NCI-H748 (cell line): Measurements from ENCODE around the gene SMIM22.

Source experiments
- DNase-seq: peaks from one replicate; lab custom pipeline; 2025; ENCODE audit not compliant: unreplicated experiment; lab: John Stamatoyannopoulos, UW

SMIM22 gene

GRCh38 chr16:4795828-4796572, 831 bp downstream of the SMIM22 start:
- no peak for DNase-seq

DNA sequence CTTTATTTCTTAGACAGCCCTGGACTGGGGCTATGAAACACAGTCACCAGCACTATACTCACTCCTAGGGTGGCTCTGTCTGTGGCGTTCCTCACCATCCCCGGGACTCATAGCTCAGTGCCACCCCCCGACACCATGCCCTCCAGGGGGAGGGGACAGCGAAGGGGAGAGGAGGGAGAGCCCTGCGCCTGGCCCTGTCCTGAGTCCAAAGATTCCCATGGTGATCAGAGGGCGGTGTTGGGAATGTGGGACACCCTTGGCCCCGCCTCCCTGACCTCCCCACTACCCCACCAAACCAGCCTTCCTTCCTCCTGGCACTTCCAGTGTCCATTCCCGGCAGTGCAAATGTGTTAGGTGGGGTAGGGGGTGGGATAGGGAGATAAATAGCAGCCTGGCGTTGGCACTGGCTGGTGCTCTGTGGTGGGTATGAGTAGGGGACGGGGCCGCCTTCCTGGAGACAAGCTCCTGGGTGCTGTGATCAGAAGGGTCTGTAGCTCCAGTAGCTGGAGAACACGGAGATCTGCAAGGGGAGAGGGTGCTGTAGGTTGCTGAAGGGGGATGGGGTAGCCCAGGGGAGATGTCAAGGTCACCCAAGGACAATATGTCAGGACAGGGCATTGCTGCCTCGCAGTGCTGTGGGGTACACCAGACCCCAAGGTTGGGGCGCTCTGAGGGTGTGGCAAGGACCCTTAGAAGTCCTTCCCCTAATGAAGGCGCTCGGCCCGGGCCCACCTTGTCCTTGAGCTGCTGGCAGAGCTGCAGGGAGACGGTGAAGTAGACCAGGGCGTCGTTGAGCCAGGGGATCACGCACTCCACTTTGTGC, 2.0 kb downstream of the SMIM22 start:
- no peak for DNase-seq

DNA sequence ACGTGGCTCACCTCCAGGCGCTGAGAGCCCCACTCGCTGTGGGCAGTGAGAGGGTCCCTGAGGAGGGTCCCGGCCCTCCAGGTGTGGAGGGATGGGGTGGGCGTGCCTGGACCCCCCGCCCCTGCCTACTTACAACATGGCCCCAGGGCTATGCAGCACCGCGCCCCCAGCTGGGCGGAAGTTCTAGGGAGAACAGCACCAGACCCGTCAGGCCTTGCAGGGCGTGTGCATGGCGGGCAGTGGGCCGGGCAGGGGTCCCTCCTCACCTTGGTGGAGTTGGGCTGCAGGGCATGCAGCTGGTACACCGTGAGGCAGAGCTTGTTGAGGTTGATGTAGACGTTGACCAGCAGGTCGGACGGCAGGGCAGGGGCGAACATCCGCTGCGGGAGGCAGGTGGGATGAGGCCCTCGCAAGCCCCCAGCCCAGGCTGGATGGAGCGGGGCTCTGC, 2.7 kb downstream of the SMIM22 start:
- DNase-seq: no peak

GRCh38 chr16:4798456-4798855, 3.3 kb downstream of the SMIM22 start:
- DNase-seq: no peak

DNA sequence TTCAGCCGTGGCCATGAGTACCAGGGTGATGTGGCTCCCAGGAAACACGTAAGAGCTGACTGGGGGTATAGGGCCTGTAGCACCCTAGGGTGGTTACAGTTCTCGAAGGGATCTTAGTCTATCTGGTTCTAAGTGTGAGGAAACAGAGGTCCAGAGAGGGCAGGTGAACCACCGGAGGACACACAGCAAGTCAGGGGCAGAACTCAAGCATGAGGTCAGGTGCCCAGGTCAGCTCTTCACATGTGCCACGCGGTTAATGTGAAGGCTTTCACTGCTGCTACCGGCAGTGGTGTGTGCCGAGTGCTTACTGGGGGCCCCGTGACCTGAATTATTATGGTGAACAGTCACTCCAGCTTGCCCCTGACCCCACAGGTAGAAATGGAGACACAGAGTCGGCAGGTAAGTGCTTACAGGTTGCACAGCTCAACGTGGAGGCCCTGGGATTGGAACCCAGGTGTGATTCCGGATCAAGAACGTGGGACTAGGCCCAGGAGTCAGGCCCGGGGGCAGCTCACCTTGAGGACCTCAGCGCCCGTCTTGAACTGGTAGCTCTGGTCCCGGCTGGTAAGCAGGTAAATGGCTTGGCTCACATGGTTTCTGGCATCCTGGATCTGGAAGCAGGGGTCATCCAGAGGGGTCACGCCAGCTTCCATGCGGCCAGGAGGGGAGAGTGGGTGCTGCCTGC, 4.1 kb downstream of the SMIM22 start:
- DNase-seq: no peak

- peak; percentile 4 for DNase-seq
These were observed 5.3 kb downstream of the SMIM22 start for GRCh38 chr16:4800290-4801041.

DNA sequence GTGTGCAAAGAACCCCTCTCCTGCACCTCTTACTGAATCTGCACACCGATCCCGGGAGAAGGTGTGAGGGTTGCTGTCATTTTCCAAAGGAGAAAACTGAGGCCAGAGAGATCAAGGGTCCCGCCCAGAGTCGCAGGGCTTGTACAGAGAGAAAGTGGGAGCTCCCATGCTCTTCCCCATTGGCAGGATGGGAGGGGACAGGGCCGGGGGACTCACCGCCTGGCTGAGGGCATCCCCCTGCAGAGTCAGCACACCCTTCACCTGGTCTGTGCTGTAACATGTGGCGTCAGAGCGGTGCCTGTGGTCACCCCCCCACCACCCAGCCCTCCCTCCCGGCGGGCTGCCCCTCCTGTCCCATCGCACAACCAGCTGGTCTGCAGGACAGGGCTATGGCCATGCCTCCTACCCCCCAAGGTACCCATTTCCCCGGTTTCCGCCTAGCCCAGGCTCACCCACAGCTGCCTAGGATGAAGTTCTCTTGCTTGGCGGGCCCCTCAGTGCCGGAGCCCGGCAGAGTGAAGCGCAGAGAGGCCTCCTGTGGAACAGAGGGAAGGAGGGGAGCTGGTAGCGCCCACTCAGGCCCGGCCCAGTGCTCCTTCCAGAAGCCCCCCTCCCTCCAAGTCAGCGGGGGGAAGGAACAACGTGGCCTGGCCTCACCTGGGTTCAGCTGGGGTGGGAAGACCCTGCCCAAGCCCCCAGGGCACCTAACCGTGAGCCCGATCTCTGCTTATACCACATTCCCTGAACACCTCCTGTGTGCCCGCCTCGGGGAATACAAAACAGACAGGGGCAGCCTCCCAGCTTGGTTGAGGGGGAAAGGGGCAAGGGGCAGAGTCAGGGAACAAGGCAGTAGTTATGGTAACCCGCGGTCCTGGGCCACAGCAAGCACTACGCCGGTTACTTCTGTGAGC, 6.1 kb downstream of the SMIM22 start:
- no peak for DNase-seq

- DNase-seq: peak; percentile 88
These were observed 6.9 kb downstream of the SMIM22 start, which contains the start of gene ROGDI for GRCh38 chr16:4801962-4802658. ROGDI (minus strand) TSS chr16:4802633; CDS start chr16:4802571, 62 bp downstream.

DNA sequence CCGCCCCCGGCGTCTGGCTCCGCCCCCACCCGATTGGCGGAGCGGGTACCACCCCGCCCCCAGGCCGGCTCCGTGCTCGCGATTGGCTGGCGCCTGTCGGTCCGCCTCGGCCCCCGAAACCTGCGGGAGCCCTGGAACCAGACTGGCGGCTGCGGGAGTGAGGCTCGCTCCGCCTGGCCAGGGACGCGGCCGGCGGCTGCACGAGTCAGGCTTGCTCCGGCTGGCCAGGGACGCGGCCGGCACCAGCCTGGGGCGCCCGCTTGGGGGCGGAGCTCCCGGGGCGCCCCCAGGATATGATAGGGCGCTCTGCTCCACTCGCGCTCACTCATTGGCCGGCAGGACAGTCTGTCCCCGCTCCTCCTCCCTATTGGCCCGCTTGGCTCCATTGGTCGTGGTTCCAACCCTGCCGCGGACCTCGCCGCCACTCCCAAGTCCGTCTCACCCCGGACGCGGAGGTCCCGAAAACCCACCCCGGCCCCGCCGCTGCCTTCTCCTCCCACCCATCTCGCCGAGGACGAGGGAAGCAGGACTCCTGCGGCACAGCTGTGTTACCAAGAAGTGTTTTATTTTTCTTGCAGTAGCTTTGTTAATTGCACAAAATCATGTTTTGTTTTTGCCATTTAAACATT, 7.6 kb downstream of the SMIM22 start:
- peak; percentile 92 for DNase-seq

DNA sequence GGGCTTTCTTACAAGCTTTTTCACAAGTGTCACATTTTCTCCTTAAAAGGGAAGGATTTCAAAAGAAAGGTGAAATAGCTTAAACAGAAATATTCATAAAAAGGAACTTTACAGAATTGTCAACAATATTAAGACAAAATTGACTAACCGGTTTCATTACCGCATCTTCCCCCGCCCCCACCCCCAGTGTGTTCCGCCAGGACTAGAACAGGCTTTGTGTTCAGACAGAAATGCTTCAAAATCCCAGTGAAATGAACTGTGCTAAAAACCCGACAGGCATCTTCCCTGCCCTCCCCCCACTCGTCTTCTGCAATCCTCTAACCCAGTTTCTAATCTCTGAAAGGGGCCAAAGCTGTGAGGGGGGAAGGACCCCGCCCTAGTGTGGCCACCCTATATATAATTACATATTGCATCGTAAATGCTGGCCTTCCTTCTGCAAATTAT, 8.3 kb downstream of the SMIM22 start:
- DNase-seq: no peak

- DNase-seq: no peak
These were observed 9.0 kb downstream of the SMIM22 start for GRCh38 chr16:4803898-4804762.

- no peak for DNase-seq
These were observed 10.1 kb downstream of the SMIM22 start for GRCh38 chr16:4805231-4805630.

- DNase-seq: no peak
These were observed 11.1 kb downstream of the SMIM22 start for GRCh38 chr16:4806280-4806679.

DNA sequence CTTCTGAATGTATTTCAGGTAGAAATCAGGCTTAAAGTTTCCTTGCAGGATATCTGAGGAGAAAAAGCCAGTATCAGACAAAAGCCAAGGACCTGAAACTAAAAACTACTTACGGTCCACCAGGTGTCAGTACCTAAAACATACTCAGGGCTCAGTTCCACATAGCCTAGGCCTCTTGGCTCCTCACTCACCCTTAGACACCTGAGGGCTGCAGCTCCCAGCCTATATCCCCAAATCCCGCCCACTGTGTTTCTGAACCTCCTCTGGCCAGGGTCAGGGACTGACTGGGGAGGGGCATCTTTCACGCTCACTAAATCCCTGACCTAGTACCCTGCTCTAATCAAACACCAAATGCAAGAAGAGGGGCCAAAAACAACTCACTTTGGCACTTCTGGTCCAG, 16.1 kb downstream of the SMIM22 start:
- no peak for DNase-seq

- DNase-seq: no peak
These were observed 16.6 kb downstream of the SMIM22 start for GRCh38 chr16:4811773-4812172.

DNA sequence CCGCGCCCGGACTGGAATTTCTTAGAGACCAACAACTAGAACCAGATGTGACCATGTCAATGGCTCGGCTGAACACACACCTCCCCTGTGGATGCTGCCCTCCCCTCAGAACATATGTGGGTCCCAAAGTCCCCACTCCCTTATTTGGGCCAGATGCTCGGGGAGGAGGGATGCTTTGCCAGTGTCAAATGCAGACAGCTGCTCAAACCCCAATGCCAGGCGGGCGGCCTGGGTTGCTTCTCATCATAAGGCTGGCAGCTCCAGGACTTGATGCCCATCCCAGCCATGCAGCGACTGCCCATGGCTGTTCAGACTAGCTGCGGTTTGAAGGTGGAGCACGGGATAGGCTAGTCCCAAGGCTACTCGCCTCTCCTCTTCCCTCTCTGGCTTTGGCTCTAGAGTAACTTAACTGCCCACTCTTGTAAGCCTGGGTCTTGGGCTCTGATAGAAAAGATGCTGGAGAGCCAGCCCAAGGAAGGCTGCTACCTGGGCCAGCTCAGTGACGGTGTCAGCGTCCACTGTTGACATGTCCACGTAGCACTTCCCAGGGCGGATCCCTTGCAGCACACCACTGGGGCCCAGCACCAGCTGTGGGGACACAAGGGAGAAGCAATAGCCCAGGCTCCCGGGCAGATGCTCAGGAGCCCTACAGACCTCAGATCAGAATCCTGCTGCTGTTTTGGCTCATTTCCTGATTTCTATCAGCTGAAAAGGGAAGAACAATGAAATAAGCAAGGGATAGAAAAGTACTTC, 18.3 kb downstream of the SMIM22 start:
- no peak for DNase-seq

DNA sequence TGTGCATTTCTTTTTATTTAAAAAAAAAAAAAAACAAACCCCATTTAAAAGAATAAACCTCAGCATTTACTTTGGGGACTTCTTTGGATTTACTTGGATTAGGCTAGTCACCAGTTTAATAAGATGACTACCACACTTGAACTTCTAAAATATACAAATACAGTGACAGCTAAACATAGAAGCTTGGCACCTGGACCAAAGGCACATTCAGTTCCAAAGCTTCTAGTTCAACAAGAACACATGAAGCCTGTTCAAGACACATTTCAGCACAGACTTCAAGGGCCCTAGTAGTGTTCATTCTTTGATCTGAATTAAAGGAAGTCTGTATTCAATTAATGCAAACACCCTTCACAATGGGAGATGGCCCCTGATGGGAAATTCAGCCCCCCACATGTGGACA, 18.9 kb downstream of the SMIM22 start:
- no peak for DNase-seq
